Activated CD4-positive, alpha-beta T cell treated with anti-CD3 and anti-CD28 coated beads, Interleukin-2, Interleukin-4, amounts not matched to agents 100 ng/mL and 50 ng/mL, durations not matched to agents 16 hours and 8 hours (primary cell): ENCODE data around the gene PHF12.
"Not testable (repeated sequence)": the region's sequence is repeated elsewhere in the genome, so short reads cannot be mapped to it uniquely, and the experiment has no call there.

Experiments used
- DNase-seq: peaks from one replicate; pipeline ENCODE4 v3.0.0-alpha.2; 2020; ENCODE audit warnings: low spot score

PHF12 gene

GRCh38 chr17:28882154-28882895, 69.0 kb downstream of the PHF12 start:
- DNase-seq = no peak

GRCh38 chr17:28881533-28882056, 69.7 kb downstream of the PHF12 start:
- no peak for DNase-seq

- DNase-seq = no peak
These were observed 70.8 kb downstream of the PHF12 start for GRCh38 chr17:28880572-28880945.

GRCh38 chr17:28879886-28880571, 71.3 kb downstream of the PHF12 start:
- no peak for DNase-seq

GRCh38 chr17:28878981-28879380, 72.3 kb downstream of the PHF12 start:
- DNase-seq = no peak

GRCh38 chr17:28878158-28878910, 73.0 kb downstream of the PHF12 start:
- DNase-seq = no peak

- not testable (repeated sequence) for DNase-seq
These were observed 74.1 kb downstream of the PHF12 start for GRCh38 chr17:28877150-28877711.

GRCh38 chr17:28875848-28876550, 75.3 kb downstream of the PHF12 start:
- peak; percentile 35 for DNase-seq

GRCh38 chr17:28874750-28875149, 76.6 kb downstream of the PHF12 start:
- no peak for DNase-seq

- DNase-seq = no peak
These were observed 77.5 kb downstream of the PHF12 start for GRCh38 chr17:28873839-28874238.

GRCh38 chr17:28871056-28871579, 80.2 kb downstream of the PHF12 start:
- peak; percentile 69 for DNase-seq

GRCh38 chr17:28867276-28867675, 84.0 kb downstream of the PHF12 start:
- DNase-seq = no peak

- DNase-seq = no peak
These were observed 85.2 kb downstream of the PHF12 start for GRCh38 chr17:28865946-28866752.

GRCh38 chr17:28864991-28865849, 86.1 kb downstream of the PHF12 start:
- DNase-seq = no peak

GRCh38 chr17:28863953-28864352, 87.4 kb downstream of the PHF12 start:
- DNase-seq = no peak

GRCh38 chr17:28862561-28862960, 88.8 kb downstream of the PHF12 start:
- no peak for DNase-seq

GRCh38 chr17:28861393-28862203, 89.7 kb downstream of the PHF12 start:
- DNase-seq = no peak

GRCh38 chr17:28860363-28860808, 90.9 kb downstream of the PHF12 start:
- no peak for DNase-seq
